CD8-positive, alpha-beta memory T cell (primary cell): ENCODE results near the gene PYM1. TPM values are rescaled to one million over a fixed set of nuclear protein-coding genes. Genes with fewer than 3 reads are reported as not detected.

ENCODE experiments used
- CTCF ChIA-PET: fragments of 350-600 bp; sonication (Branson Sonifier 250); formaldehyde crosslinking; loops from one replicate; lab custom pipeline; 2021; ENCODE audit warnings: antibody characterized with exemption; lab: Charles Lee
- POLR2A ChIA-PET: fragments of 350-600 bp; sonication (Branson Sonifier 250); formaldehyde crosslinking; loops from one replicate; lab custom pipeline; 2021; ENCODE audit warnings: antibody characterized with exemption; lab: Charles Lee
- DNase-seq, 5 donors: peaks; one replicate each; pipeline versions ENCODE4 v3.0.0 to v3.0.0-alpha.2; 2020 to 2022; ENCODE audit warnings: mixed read lengths in 1 of 5
- H3K27ac ChIP-seq: one replicate; pipeline ENCODE4 v1.7.0; 2013; ENCODE audit warnings: low read depth, mild to moderate bottlenecking, low read length, moderate library complexity
- H3K27me3 ChIP-seq: 2 replicates; pipeline ENCODE4 v1.7.0; 2013; ENCODE audit warnings: low read length, mild to moderate bottlenecking; ENCODE audit not compliant: insufficient read depth, poor library complexity, severe bottlenecking
- H3K36me3 ChIP-seq: 2 replicates; pipeline ENCODE4 v1.7.0; 2013; ENCODE audit warnings: mild to moderate bottlenecking, low read length, moderate library complexity; ENCODE audit not compliant: insufficient read depth
- H3K4me1 ChIP-seq: 2 replicates; pipeline ENCODE4 v1.7.0; 2013; ENCODE audit warnings: mild to moderate bottlenecking, low read length, moderate library complexity; ENCODE audit not compliant: insufficient read depth
- H3K4me3 ChIP-seq: 2 replicates; pipeline ENCODE4 v1.7.0; 2013; ENCODE audit warnings: mild to moderate bottlenecking, low read length
- H3K9me3 ChIP-seq: 2 replicates; pipeline ENCODE4 v1.7.0; 2013; ENCODE audit warnings: mild to moderate bottlenecking, low read length
- H3K27ac Mint-ChIP-seq, 8 donors: one replicate each; pipeline ENCODE4 v1.8.0; 2020 to 2021; ENCODE audit warnings: mixed read lengths in 8 of 8, mild to moderate bottlenecking in 6 of 8, inconsistent platforms in 3 of 8, moderate library complexity in 3 of 8
- H3K27me3 Mint-ChIP-seq, 2 donors: one replicate each; pipeline ENCODE4 v1.8.0; 2020 to 2021; ENCODE audit warnings: mixed read lengths in 2 of 2, mild to moderate bottlenecking in 1 of 2, moderate library complexity in 1 of 2
- H3K36me3 Mint-ChIP-seq, 3 donors: one replicate each; pipeline ENCODE4 v1.8.0; 2020 to 2021; ENCODE audit warnings: mixed read lengths in 3 of 3, inconsistent platforms in 1 of 3, mild to moderate bottlenecking in 1 of 3
- H3K4me1 Mint-ChIP-seq, 3 donors: one replicate each; pipeline ENCODE4 v1.8.0; 2020 to 2021; ENCODE audit warnings: mixed read lengths in 3 of 3, inconsistent platforms in 1 of 3, mild to moderate bottlenecking in 1 of 3
- H3K4me3 Mint-ChIP-seq, 7 donors: one replicate each; pipeline ENCODE4 v1.8.0; 2020 to 2021; ENCODE audit warnings: mixed read lengths in 7 of 7, mild to moderate bottlenecking in 6 of 7, moderate library complexity in 4 of 7, inconsistent platforms in 2 of 7
- H3K9me3 Mint-ChIP-seq, 5 donors: one replicate each; pipeline ENCODE4 v1.8.0; 2020 to 2022; ENCODE audit warnings: mixed read lengths in 5 of 5, mild to moderate bottlenecking in 3 of 5, moderate library complexity in 2 of 5, inconsistent platforms in 1 of 5
- polyA plus RNA-seq: library from polyadenylated mRNA; unstranded; fragments of 300-500 nt; fragmentation: Illumina TruSeq; gene quantifications from one replicate; pipeline ENCODE4 v1.2.3, GENCODE V29; 2021
- total RNA-seq, 2 experiments: library from RNA; stranded (reverse); gene quantifications; one replicate each; pipeline ENCODE4 v1.2.3, GENCODE V29; 2021

PYM1 gene
- total and polyA plus RNA-seq, 3 experiments from 2014 or later, result 35.8 to 80.8 (median 38.4) TPM

GRCh38 chr12:55909513-55909884 is 18.2 kb downstream of the PYM1 start:
- POLR2A ChIA-PET, result no interaction called here
- peak overlapping the region in 3 of 8 donors; percentile 5 to 56 (median 14) for H3K27ac Mint-ChIP-seq

GRCh38 chr12:55908726-55909512 is 18.8 kb downstream of the PYM1 start:
- H3K4me1 Mint-ChIP-seq, result peaks cover 14 to 23% (median 22%) of the 10 kb centered on the region in 3 donors
- no peak for DNase-seq
- peaks cover 0 to 25% (median 6%) of the 10 kb centered on the region in 3 donors for H3K36me3 Mint-ChIP-seq
- H3K36me3 ChIP-seq, result peaks cover 10% of the 10 kb centered on the region
- peaks cover 3% of the 10 kb centered on the region for H3K4me1 ChIP-seq
- H3K27me3 Mint-ChIP-seq, result peaks cover 0 to 2% of the 10 kb centered on the region in 2 donors
- no peaks in the 10 kb centered on the region for H3K9me3 Mint-ChIP-seq
- no peaks in the 10 kb centered on the region for H3K9me3 ChIP-seq
- ChIA-PET CTCF (no interaction called here), POLR2A (no interaction called here)
- H3K27ac Mint-ChIP-seq, result peak overlapping the region; percentile 8 to 93 (median 40)
- no peaks in the 10 kb centered on the region for H3K27me3 ChIP-seq
- no peak overlapping the region for H3K4me3 Mint-ChIP-seq
- no peak overlapping the region for H3K27ac ChIP-seq
- H3K4me3 ChIP-seq, result no peak overlapping the region

More at GRCh38 chr12:55909513-55909884, 18.2 kb downstream of the PYM1 start:
- no peak overlapping the region for H3K4me3 ChIP-seq
- H3K4me3 Mint-ChIP-seq, result no peak overlapping the region
- no peaks in the 10 kb centered on the region for H3K9me3 ChIP-seq
- DNase-seq, result no peak
- no peaks in the 10 kb centered on the region for H3K9me3 Mint-ChIP-seq
- peaks cover 19 to 29% (median 28%) of the 10 kb centered on the region in 3 donors for H3K4me1 Mint-ChIP-seq
- peaks cover 0 to 31% (median 9%) of the 10 kb centered on the region in 3 donors for H3K36me3 Mint-ChIP-seq
- CTCF ChIA-PET, result no interaction called here
- no peaks in the 10 kb centered on the region for H3K27me3 ChIP-seq
- H3K4me1 ChIP-seq, result peaks cover 9% of the 10 kb centered on the region
- peaks cover 14% of the 10 kb centered on the region for H3K36me3 ChIP-seq
- peaks cover 0 to 2% of the 10 kb centered on the region in 2 donors for H3K27me3 Mint-ChIP-seq
- H3K27ac ChIP-seq, result no peak overlapping the region

GRCh38 chr12:55906056-55906455 is 21.6 kb downstream of the PYM1 start:
- Histone ChIP-seq H3K27me3 (no peaks in the 10 kb centered on the region), H3K36me3 (peaks cover 3% of the 10 kb centered on the region), H3K4me1 (no peaks in the 10 kb centered on the region), H3K4me3 (no peak overlapping the region), H3K27ac (no peak overlapping the region), H3K9me3 (no peaks in the 10 kb centered on the region)
- no peak for DNase-seq
- Mint-ChIP-seq H3K9me3 (no peaks in the 10 kb centered on the region), H3K27me3 (no peaks in the 10 kb centered on the region), H3K4me3 (no peak overlapping the region), H3K36me3 (peaks cover 0 to 37% (median 5%) of the 10 kb centered on the region in 3 donors), H3K27ac (peak overlapping the region in 1 of 8 donors; percentile 43), H3K4me1 (peaks cover 4 to 12% (median 11%) of the 10 kb centered on the region in 3 donors)
- ChIA-PET POLR2A (no interaction called here), CTCF (no interaction called here)

GRCh38 chr12:55901881-55902490 is 25.7 kb downstream of the PYM1 start:
- Histone ChIP-seq H3K4me1 (peaks cover 7% of the 10 kb centered on the region), H3K36me3 (peaks cover 3% of the 10 kb centered on the region), H3K4me3 (no peak overlapping the region), H3K9me3 (no peaks in the 10 kb centered on the region), H3K27me3 (no peaks in the 10 kb centered on the region), H3K27ac (no peak overlapping the region)
- Mint-ChIP-seq H3K4me1 (peaks cover 4 to 8% (median 6%) of the 10 kb centered on the region in 3 donors), H3K27ac (peak overlapping the region in 4 of 8 donors; percentile 42 to 85 (median 62)), H3K36me3 (peaks cover 0 to 27% (median 5%) of the 10 kb centered on the region in 3 donors), H3K9me3 (no peaks in the 10 kb centered on the region), H3K27me3 (no peaks in the 10 kb centered on the region), H3K4me3 (no peak overlapping the region)
- ChIA-PET POLR2A (interaction anchor here (0.5 kb wide), 1 partner anchor 854 kb away, joined by 3 read pairs; no protein-coding TSS in a partner anchor), CTCF (interaction anchor here (1.0 kb wide), 1 partner anchor 24 kb away, joined by 4 read pairs; no protein-coding TSS in a partner anchor)
- no peak for DNase-seq

GRCh38 chr12:55899082-55899481 is 28.6 kb downstream of the PYM1 start:
- Histone ChIP-seq H3K4me3 (peak overlapping the region; percentile 19), H3K4me1 (peaks cover 7% of the 10 kb centered on the region), H3K27me3 (no peaks in the 10 kb centered on the region), H3K9me3 (no peaks in the 10 kb centered on the region), H3K36me3 (peaks cover 3% of the 10 kb centered on the region), H3K27ac (no peak overlapping the region)
- Mint-ChIP-seq H3K9me3 (no peaks in the 10 kb centered on the region), H3K36me3 (peaks cover 0 to 25% (median 5%) of the 10 kb centered on the region in 3 donors), H3K4me3 (no peak overlapping the region), H3K27me3 (no peaks in the 10 kb centered on the region), H3K4me1 (peaks cover 4 to 8% (median 6%) of the 10 kb centered on the region in 3 donors), H3K27ac (peak overlapping the region in 7 of 8 donors; percentile 4 to 76 (median 56))
- no peak for DNase-seq
- POLR2A ChIA-PET, result interaction anchor here (0.7 kb wide), 1 partner anchor 48 kb away, joined by 9 read pairs; no protein-coding TSS in a partner anchor
- CTCF ChIA-PET, result interaction anchor here (1.7 kb wide), 1 partner anchor 41 kb away, joined by 5 read pairs; no protein-coding TSS in a partner anchor

GRCh38 chr12:55893723-55894122 is 34.0 kb downstream of the PYM1 start:
- no peak overlapping the region for H3K27ac ChIP-seq
- H3K4me1 Mint-ChIP-seq, result peaks cover under 1 to 1% (median under 1%) of the 10 kb centered on the region in 3 donors
- ChIA-PET CTCF (no interaction called here), POLR2A (no interaction called here)
- H3K4me3 ChIP-seq, result no peak overlapping the region
- no peaks in the 10 kb centered on the region for H3K27me3 Mint-ChIP-seq
- no peaks in the 10 kb centered on the region for H3K36me3 ChIP-seq
- H3K27ac Mint-ChIP-seq, result no peak overlapping the region
- H3K4me3 Mint-ChIP-seq, result no peak overlapping the region
- DNase-seq, result no peak
- peaks cover 0 to 3% (median 0%) of the 10 kb centered on the region in 3 donors for H3K36me3 Mint-ChIP-seq
- no peaks in the 10 kb centered on the region for H3K27me3 ChIP-seq
- peaks cover under 1% of the 10 kb centered on the region for H3K4me1 ChIP-seq
- H3K9me3 ChIP-seq, result no peaks in the 10 kb centered on the region
- no peaks in the 10 kb centered on the region for H3K9me3 Mint-ChIP-seq

- no peaks in the 10 kb centered on the region for H3K27me3 ChIP-seq
- no peaks in the 10 kb centered on the region for H3K27me3 Mint-ChIP-seq
- no peaks in the 10 kb centered on the region for H3K9me3 Mint-ChIP-seq
- H3K4me1 Mint-ChIP-seq, result no peaks in the 10 kb centered on the region
- peaks cover 0 to 3% (median 0%) of the 10 kb centered on the region in 3 donors for H3K36me3 Mint-ChIP-seq
- H3K36me3 ChIP-seq, result no peaks in the 10 kb centered on the region
- H3K4me3 Mint-ChIP-seq, result no peak overlapping the region
- POLR2A ChIA-PET, result no interaction called here
- H3K27ac Mint-ChIP-seq, result peak overlapping the region in 1 of 8 donors; percentile 79
- CTCF ChIA-PET, result no interaction called here
- no peak overlapping the region for H3K4me3 ChIP-seq
- H3K4me1 ChIP-seq, result no peaks in the 10 kb centered on the region
- DNase-seq, result no peak
- H3K9me3 ChIP-seq, result no peaks in the 10 kb centered on the region
- no peak overlapping the region for H3K27ac ChIP-seq
Measured at GRCh38 chr12:55891310-55891709, 36.4 kb downstream of the PYM1 start.

- no peak overlapping the region for H3K27ac Mint-ChIP-seq
- H3K9me3 Mint-ChIP-seq, result no peaks in the 10 kb centered on the region
- Histone ChIP-seq H3K27me3 (no peaks in the 10 kb centered on the region), H3K4me3 (no peak overlapping the region), H3K9me3 (no peaks in the 10 kb centered on the region), H3K27ac (no peak overlapping the region), H3K4me1 (no peaks in the 10 kb centered on the region), H3K36me3 (no peaks in the 10 kb centered on the region)
- H3K36me3 Mint-ChIP-seq, result peaks cover 0 to 4% (median 3%) of the 10 kb centered on the region in 3 donors
- ChIA-PET CTCF (no interaction called here), POLR2A (no interaction called here)
- no peak overlapping the region for H3K4me3 Mint-ChIP-seq
- no peak for DNase-seq
- H3K27me3 Mint-ChIP-seq, result no peaks in the 10 kb centered on the region
- H3K4me1 Mint-ChIP-seq, result no peaks in the 10 kb centered on the region
Measured at GRCh38 chr12:55885113-55885512, 42.6 kb downstream of the PYM1 start.
